Measurements from ENCODE around the gene IGF1R. TPM values are rescaled to one million over a fixed set of nuclear protein-coding genes. Genes with fewer than 3 reads are reported as not detected.

Gene IGF1R
- total RNA-seq, 1 donor from 2014 or later = 37.4 TPM

DNA sequence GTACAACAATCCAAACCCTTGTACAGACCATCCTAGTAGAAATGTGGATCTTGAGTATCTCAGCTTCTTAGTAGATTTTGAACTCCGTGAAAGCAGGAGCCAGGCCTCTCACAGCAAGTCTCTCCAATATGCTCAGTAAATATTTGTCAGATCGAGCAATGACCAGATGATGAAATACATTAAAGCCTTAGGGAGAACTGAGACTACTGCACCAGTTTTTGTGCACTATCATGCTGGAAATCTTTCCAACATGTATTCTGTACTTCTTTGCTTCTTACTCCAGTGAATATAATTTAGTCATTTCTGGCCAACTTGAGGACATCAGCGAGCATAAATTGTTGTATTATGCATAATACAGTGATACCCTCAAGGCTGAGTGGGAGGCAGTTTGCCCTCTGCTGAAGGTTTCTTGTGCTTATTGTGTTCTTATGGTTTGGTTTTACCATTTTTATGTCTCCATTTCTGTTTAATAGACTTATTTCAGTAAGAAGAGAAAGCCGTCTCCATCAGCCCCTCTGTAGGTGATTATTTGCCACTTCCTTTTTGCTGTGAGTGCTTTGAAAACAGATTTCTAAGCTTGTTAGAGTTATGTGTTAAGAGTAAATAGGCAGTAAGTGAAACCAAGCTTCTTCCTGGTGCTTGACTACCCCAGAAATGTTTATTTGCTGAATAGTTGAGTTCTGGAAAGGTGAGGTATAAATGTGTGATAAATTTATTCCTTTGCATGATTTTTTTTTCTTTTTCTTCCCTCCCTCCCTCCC, 212.1 kb downstream of the IGF1R start:
- no peak for DNase-seq

DNA sequence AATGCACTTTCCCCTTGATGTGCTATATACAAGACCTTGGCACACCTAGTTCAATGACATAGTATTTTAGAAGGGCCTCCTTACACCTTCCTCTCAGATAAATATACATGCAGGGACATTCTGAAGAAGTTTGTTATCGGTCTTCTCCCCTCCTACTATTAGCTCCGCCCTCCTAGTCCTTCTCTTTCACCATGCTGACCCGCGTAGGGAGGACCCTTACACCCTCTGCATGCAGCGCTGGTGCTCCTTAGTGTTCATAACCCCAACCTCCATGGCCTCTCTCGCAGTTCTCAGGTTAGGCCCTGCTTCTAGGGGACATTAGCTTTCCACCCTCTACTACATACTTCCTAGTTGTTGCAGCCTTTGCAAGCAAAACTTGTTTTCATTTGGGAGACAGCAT, 212.8 kb downstream of the IGF1R start:
- DNase-seq = no peak

DNA sequence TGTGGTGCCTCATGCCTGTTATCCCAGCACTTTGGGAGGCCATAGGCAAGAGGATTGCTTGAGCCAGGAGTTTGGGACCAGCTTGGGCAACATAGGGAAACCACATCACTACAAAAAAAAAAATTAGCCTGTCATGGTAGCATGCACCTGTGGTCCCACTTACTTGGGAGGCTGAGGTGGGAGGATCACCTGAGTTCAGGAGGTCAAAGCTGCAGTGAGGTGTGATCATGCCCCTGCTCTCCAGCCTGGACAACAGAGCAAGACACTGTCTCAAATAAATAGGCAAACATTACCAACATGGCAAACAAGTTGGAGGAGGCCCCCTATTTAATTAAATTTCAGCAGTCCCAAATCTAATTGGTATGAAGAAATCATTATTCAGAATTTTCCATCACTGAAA, 215.6 kb downstream of the IGF1R start:
- no peak for DNase-seq

DNA sequence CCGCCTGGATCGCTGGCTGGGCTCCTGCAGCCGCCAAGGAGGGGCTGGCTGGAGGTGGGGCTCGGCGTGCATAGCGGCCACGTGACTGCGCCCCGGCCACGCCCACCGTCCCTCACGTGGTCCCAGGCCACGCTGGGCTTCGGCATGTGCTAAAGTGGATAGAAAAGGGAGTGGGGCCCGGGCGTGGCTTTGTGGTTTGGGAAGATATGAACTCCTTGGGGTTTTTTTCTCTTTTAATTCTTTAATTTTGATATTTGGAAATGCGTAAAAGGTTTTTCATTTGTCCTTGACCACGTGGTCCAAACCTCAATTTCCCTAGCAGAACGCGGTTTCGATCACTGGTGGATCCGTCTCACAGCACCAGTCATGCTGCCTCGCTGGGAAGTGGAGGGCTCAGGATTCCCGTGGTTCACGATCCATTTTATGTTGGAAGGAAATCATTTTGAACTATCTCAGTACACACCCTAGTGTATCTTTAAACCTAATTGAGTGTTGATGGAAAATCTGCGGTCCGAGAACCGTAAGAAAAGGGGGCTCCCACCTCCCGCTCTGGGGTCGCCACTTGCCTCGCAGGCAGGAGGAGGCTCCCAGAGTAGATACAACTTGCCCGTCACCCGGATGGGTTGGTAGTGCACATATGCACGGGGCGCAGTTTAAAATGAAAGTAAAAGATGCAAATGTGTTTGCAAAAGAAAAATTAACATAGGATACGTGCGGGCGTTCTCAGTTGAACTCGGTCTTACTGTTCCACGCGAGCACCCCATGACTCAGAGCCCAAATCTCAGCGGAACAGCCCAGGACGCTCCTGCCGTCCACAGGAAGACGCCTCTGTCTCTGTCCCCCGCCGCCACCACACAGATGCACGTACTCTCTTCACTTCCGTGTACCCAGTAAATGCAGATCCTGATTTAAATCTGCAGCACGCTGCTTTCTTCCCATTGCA, 217.3 kb downstream of the IGF1R start:
- peak; percentile 39 for DNase-seq

DNA sequence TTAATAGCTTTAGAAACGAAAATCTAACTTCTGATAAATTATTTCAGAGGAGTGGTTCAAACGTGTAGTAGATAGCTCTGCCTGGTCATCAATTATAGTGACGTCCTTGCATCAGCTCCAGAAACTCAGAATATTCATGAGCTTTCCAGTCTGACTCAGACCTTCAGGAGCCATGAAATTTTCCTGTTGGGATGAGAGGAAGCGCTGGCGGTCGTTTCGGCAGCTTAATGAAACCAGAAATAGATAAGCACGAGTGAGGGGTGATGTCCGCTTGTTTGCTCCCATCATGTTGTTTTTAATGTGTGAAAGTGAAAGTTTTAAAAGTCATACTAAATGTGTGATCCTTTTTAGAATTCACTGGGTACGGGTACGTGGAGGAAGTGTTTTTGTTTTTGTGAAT, 218.2 kb downstream of the IGF1R start:
- no peak for DNase-seq

DNA sequence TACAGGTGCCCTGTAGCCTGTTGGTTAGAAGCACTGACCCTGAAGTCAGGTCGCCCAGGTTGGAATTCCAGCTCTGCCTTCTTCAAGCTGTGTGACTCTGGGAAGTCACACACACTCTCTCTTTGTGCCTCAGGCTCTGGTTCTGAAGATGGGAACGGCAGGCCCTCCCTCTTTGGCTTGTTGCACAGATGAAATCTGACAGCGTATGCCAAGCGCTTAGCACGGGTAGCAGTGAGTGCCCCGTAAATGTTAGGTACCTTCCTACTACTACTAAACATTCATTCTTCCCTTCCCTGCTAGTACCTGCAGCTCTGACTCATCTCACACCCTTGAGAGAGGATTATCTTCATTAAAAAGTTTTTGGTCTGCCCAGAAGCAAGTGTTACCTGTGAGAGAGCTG, 220.2 kb downstream of the IGF1R start:
- no peak for DNase-seq

DNA sequence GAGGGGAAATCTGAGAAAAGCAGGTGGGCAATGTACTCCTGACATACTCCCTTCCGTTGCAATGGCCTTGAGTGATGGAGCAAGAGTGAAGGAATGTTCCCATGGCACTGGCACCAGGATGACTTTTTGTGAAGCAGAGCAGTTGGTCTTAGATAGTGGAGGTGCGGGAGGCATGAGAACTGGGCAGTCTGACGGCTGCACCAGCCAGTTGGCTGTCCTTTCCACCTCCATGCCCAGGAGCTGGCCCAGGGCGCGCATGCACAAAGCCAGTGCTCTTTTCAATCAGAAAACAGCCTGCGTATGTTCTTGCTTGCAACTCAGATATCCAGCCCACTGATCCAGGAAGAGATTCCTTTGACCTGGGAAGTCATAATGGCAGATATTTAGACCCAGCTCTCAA, 222.4 kb downstream of the IGF1R start:
- DNase-seq = no peak

DNA sequence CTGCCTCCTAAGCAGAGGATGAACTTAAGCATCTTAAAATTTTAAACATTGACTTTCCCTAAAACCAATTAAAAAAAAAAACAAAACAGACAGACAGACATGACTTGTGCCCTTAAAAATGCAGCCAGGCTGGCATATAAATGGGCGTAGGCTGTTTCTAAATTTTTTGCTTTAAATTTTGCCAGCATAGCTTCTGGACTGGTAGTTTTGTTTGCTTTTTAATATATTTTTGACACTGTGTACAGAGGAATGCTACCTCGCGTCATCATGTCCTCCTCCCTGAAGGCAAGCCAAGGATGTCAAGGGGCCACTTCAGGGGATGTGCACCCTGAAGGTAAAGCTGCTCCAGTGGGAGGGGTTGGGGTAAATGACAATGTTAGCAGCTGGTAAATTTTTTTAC, 224.4 kb downstream of the IGF1R start:
- DNase-seq = no peak

DNA sequence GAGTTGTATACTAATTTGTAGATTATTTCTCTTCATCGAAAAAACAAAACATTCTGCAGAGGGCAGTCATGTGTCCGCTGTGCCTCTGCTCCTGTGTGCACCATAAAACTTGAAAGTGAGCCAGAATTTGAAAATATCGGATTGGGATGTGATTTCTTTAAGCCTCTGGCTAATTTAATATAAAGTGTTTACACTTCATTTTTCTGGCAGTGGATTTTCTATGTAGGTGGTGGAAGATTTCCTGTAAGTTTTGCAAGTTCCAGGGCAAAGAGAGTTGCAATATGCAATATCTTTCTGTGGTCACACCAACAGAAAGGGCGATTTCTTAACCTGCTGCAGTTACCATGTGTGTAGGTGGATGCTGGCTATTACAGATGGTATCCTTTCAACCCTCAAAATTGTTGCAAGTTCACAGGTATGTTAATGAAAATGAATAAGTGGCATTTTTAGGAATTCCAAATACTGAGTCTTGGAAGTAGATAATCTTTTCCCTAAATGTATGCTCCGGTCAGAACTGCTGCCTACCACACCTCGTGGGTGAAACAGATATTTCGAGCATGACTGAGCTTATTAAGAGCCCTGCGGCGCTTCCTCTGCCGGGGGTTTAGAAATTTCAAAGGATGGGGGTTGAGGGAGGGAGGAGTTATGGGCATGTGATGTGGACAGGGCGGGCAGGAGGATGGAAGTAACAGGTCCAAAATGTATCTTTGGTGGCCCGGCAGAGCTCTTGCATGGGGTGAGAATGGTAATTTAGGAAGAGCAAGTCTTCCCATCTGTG, 225.3 kb downstream of the IGF1R start:
- DNase-seq = no peak

DNA sequence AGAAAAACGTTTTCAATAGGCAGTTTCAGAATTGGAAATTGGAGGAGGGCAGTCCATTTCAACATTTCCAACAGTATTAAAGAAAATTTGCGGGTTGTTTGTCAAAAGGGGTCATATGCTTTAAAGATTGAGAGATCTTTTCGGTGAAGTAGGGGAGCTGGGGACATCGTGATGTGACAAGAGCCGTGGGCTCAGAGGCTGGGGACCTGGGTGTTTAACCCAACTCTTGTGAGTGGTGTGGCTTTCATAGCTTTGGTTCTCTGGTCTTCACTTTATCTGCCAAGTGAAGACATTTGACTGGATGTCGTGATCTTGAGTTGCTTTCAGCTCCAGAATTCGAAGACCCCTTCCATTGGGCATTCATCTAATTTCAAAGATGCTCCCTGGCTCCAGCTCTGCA, 226.0 kb downstream of the IGF1R start:
- DNase-seq = no peak

DNA sequence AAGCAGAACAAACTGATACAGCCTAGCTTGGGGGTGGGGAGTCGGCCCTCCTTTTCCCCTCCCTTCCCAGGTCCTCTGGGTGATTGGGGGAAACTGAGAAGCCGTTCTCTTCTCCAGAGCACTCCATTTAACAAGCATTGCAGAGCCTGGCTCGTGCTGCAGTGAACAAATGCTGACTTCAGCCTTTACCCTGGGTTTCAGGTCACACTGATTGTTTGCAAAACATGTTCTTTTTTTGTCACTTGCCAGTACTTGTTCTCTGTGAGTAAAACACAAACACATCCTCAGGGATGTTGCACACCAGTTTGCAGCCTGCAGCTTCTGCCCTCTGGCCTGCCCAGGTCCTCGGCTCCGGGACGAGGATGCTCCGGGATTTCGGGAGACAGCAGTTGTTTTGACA, 226.4 kb downstream of the IGF1R start:
- DNase-seq = no peak

DNA sequence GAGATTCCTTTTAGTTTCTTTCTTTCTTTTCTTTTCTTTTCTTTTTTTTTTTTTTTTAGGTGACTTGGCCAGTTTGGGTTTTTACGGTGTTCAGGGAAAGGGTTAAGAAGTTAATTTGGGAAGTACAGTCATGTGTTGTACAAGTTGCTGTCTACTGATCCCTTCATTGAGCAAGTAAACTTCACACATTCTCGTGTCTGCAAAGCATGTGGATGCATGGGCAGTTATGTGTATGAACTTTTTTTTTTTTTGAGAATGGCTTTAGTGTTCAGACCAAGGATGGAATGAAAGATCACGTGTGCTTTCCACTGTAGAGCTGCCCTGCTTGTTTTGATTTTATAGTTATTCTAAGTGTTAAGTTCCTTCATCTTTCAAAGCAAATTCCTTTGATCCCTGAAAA, 227.0 kb downstream of the IGF1R start:
- no peak for DNase-seq

DNA sequence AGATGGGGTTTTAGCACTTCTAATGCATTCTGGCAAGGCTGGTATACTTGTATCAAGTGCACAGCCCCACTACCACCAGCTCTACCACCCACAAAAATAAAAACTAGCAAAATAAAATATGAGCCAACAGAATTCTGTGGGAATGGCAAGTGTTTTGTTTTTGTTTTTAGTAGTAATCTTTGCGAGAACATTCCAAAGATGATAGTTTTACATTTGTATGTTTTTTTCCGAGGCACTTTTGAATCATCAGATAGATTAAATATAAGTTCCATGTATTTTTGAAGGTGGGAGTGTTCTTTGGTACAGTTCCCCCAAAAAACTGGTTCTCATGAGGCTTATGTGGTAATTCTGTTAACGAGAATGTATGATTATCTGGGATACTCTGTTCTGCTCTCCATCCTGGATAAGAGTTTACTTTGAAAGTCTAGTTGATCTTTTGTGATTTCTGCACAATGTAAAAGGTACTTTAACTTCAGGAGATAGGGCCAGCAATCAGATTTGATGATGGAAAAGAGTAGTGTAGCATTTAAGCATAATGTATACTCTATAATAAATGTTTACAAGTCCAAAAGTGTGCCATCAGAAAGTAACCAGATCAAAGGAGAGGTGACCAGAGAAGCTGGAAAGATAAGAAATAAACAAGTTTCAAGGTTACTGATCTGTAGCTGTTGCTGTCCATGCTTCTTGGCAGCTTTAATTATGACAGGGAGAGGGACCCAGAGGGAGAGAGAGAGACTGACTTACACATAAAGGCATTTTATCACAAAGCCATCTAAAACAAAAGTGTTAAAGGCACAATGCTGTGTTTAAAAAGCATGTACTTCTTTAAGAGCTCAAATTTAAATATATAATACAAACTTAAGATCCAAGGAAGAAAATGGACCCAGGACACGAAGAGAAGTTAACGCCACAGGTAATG, 228.4 kb downstream of the IGF1R start:
- DNase-seq = no peak

DNA sequence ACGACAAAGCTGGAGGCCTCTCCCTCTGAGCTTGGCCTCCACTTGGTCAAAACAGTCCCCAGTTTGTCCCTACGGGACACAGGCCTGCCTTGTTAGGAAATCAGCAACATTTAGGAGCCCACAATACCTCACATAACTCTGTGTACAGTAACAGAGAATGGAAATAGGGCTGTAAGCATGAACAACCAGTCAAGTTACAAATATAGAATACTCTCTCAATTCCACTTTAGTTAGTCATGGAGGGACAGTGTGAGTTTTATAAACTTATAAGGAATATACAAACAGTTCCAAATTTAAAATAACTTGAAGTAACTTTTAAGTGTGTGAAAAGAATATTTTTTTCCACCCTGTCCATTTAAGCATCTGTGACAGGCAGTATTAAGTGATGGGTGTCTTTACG, 229.8 kb downstream of the IGF1R start:
- DNase-seq = no peak

DNA sequence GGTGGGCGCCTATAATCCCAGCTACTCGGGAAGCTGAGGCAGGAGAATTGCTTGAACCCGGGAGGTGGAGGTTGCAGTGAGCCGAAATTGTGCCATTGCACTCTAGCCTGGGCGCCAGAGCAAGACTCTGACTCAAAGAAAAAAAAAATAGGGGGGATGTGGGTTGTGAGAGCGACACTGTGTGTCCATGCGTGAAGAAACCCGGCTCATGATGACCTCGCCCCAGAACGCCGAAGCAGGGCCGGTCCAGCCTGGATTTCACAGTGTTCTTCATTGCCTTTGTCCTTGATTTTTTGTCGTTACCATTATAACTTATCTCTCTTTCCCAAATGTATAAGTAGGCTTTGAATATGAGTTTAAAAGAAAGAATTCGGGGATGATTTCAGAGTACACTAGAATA, 230.5 kb downstream of the IGF1R start:
- DNase-seq = no peak

DNA sequence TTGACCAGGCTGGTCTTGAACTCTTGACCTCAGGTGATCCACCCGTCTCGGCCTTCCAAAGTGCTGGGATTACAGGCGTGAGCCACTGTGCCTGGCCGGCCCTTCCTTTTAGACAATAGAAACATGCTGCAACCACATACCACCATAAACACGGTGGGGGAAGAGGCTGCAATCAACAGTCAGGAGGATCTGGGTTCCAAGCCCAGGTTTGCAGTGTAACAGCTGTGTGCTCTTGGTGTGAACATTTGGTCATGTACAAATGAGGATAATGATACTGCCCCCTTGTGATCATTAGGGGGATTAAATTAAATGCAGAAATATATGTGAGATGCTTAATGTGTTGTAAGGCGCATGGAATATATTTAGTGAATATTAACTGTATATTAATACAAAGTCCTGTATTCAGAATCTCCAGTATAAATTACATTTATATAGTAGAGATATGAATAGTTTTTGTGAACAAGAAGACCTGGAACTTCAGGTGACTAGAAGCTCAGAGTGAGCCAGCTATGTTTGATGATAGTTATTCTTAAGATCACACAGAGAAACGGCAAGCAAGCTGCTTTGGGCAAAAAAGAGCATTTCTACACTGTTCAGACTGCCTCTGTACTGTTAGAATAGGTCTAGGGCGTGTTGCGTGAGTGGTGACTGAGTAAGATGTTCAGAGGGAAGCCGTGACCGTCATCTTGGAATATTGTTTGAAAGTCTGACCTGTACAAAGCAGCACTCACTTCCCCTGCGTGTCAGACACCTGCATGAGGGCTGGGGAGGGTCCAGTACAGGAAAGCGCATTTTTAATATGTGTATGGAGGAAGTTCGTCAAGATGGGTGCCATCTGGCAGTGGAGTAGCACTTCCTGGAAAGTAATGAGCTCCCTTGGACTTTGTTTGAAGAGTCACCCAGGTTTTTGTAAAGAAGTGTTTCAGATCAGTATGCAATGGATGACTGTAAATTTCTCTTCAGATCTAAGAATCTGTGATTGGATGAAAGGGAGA, 233.5 kb downstream of the IGF1R start:
- DNase-seq = no peak

DNA sequence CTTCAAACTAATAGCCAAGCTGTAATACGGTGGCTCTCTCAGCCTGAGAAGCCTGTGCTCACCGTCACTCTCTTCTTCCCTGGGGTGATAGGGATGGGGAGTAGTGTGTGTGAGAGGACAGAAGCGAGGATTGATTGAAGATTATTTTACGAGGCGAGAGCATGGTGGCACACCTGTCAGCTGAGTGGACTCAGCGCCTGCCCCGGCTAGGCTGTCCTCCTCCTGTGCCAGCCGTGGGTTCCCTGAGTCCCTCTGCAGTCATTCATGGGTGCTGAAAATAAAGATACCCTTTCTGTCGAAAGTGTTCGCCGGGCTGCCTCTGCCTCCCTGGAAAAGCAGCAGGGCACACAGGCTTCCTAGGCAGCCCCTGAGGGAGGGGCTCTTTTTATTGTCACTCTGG, 235.1 kb downstream of the IGF1R start:
- DNase-seq = no peak

DNA sequence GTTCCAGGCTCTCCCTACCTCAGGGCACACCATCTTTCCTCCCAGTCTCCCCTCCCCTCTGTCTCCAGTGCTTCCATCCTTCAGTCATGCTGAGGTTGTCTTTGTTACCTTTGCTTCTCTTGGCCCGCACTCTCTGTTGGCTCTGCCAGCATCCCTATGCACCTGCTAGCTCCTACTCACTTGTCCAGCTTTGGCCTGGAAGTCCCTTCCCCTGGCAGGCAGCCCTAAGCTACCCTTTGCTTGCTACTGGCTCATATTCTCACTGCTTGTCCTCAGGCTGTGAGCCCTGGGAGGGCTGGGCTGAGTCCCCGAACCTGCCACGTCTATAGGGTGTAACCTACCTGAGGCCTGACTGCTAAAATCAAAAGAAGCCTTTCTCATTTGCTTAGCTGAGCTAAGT, 236.6 kb downstream of the IGF1R start:
- no peak for DNase-seq

DNA sequence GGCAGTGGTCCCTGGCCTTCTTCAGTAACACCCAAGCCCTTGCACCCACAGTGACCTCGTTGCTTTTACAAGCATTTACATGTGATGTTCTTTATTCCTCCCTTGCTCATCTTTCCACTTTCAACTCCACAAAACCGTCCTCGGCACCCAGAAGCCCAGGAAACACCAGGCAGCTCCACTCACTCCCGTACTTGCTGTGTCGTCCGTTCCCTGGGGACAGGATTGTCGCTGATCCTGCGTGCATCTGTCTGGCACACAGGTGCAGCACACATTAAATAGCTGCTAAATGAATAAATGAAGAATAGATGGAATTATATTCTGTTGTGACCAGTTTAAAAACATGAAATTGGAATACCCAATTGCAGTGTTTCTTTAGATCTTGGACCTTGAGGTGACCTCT, 239.6 kb downstream of the IGF1R start:
- DNase-seq = no peak

DNA sequence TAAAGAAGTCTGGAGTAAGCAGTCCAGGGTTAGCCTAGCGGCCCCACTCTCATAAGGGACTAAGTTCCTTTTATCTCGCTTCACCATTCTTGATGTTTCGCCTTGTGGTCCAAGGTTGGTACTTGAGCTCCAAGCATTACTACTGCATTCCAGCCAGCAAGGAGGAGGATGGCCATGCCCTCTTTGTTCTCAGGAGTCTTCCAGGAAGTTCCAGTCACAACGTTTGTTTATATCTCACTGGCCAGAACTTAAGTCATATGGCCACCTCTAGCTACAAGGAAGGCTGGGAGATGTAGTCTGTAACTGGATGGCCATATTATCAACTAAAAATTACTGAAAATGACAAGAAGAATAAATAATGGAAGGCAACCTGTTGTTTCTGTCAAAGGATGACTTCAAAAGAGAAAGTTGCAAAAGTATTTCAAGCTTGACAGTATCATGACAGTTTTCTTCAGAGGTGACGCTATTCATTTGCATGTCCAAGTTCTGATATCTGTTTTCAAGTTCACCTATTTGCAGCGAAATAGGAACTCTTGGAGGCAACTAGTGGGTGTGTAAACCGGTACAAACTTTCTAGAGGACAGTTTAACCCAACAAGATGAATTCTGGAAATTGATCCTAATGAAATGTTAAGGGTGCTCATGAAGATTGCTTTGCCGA, 240.6 kb downstream of the IGF1R start:
- DNase-seq = no peak

Data from occipital lobe (tissue), 2 donors.